Suprapubic skin (tissue), 4 donors: Measurements from ENCODE around the gene CEND1. TPM values are rescaled to one million over a fixed set of nuclear protein-coding genes. Genes with fewer than 3 reads are reported as not detected.

Experiments
- DNase-seq, 2 donors: peaks; one replicate each; pipeline ENCODE4 v3.0.0-alpha.2; 2019; ENCODE audit warnings: low spot score in 2 of 2
- H3K27ac ChIP-seq: fragments of 200-600 bp; sonication (generic); one replicate; pipeline ENCODE4 v1.5.1; 2019
- H3K27me3 ChIP-seq: fragments of 200-600 bp; sonication (generic); one replicate; pipeline ENCODE4 v1.5.1; 2019
- H3K36me3 ChIP-seq: fragments of 200-600 bp; sonication (generic); one replicate; pipeline ENCODE4 v1.5.1; 2019
- H3K4me1 ChIP-seq: fragments of 200-600 bp; sonication (generic); one replicate; pipeline ENCODE4 v1.5.1; 2019
- H3K4me3 ChIP-seq: fragments of 200-600 bp; sonication (generic); one replicate; pipeline ENCODE4 v1.5.1; 2019; ENCODE audit warnings: mild to moderate bottlenecking
- H3K9me3 ChIP-seq: fragments of 200-600 bp; sonication (generic); one replicate; pipeline ENCODE4 v1.5.1; 2019
- EP300 ChIP-seq: sonication (generic); formaldehyde crosslinking; IDR thresholded peaks from one replicate; pipeline ENCODE4 v1.6.1; 2017; ENCODE audit warnings: antibody characterized with exemption
- POLR2A ChIP-seq, 2 donors: fragments of 450-650 bp; IDR thresholded peaks; one replicate each; pipeline ENCODE4 v1.6.1; 2017; ENCODE audit warnings: antibody characterized with exemption in 2 of 2, mild to moderate bottlenecking in 2 of 2, moderate library complexity in 2 of 2
- POLR2AphosphoS5 ChIP-seq, 3 donors: sonication (generic); formaldehyde crosslinking; IDR thresholded peaks; one replicate each; pipeline ENCODE4 v1.6.1; 2017; ENCODE audit warnings: antibody characterized with exemption in 3 of 3
- WGBS: methylation state at CpG from one replicate; pipeline ENCODE4 v1.1.5; 2018; 5-methylcytosine and 5-hydroxymethylcytosine counted together
- total RNA-seq, 4 donors: library from RNA; depleted of rRNA; stranded (reverse); fragments of >200 nt; gene quantifications; one replicate each; pipeline ENCODE4 v1.1.0, GENCODE V29; 2016
- TF ChIP-seq, protein P1 (sequence below), 2 donors: fragments of 200-600 bp in 1 of 2; fragments of 450-650 bp in 1 of 2; sonication (generic) in 1 of 2; IDR thresholded peaks; one replicate each; pipeline ENCODE4 v1.5.1; 2016 to 2019; ENCODE audit warnings: antibody characterized with exemption in 2 of 2, mild to moderate bottlenecking in 1 of 2, moderate library complexity in 1 of 2

The CEND1 gene
- total RNA-seq, 4 donors from 2014 or later: not detected

DNA sequence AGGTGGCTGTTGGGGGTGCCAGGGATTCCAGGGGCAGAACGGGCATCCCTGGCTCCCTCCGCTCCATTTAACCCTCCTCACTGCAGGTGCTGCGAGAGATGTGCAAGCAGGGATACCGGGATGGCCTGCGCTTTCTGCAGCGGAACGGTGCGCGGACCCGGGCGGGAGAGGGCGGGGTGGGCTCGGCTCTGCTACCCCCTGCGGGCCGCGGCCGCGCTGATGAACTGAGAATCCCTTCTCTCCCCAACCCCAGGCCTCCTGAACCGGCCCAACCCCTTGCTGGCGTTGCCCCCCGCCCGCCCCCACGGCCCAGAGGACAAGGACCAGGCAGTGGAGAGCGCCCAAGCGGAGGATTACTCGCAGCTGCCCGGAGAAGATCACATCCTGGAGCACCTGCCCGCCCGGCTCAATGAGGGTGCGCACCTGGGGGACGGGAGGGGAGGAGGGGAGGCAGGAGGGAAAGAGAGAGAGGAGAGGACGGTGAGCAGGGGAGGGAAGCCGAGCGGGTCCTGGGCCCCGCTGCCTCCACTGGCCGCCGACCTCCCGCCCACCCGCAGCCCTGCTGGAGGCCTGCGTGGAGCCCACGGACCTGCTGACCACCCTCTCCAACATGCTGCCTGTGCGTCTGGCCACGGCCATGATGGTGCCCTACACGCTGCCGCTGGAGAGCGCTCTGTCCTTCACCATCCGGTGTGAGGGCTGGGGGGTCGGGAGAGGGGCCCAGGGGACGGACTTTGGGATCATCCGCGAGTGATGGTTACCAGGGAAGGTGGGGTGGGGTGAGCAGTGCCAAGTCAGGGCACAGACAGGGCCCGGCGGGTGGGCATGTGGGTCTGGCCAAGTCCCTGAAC lies 33.8 kb upstream of the CEND1 start:
- no peak overlapping the region for H3K27ac ChIP-seq

GRCh38 chr11:821512-822371 lies 31.9 kb upstream of the CEND1 start:
- DNase-seq: no peak
- Histone ChIP-seq H3K4me3 (peak overlapping the region; percentile 95), H3K36me3 (peaks cover 36% of the 10 kb centered on the region), H3K4me1 (peaks cover 52% of the 10 kb centered on the region), H3K27me3 (peaks cover under 1% of the 10 kb centered on the region), H3K9me3 (no peaks in the 10 kb centered on the region), H3K27ac (peak overlapping the region; percentile 34)
- WGBS: 85% methylated on average over 7 of the region's 22 CpGs
- TF ChIP-seq, protein P1, sequence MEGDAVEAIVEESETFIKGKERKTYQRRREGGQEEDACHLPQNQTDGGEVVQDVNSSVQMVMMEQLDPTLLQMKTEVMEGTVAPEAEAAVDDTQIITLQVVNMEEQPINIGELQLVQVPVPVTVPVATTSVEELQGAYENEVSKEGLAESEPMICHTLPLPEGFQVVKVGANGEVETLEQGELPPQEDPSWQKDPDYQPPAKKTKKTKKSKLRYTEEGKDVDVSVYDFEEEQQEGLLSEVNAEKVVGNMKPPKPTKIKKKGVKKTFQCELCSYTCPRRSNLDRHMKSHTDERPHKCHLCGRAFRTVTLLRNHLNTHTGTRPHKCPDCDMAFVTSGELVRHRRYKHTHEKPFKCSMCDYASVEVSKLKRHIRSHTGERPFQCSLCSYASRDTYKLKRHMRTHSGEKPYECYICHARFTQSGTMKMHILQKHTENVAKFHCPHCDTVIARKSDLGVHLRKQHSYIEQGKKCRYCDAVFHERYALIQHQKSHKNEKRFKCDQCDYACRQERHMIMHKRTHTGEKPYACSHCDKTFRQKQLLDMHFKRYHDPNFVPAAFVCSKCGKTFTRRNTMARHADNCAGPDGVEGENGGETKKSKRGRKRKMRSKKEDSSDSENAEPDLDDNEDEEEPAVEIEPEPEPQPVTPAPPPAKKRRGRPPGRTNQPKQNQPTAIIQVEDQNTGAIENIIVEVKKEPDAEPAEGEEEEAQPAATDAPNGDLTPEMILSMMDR (IDR thresholded peaks at IDR 0.05): no peak
- no peak for TF ChIP-seq POLR2A (IDR thresholded peaks at IDR 0.05)
- no peak for TF ChIP-seq POLR2AphosphoS5 (IDR thresholded peaks at IDR 0.05)
- TF ChIP-seq EP300: no peak

More for the DNA sequence above, 33.8 kb upstream of the CEND1 start:
- TF ChIP-seq EP300 (no peak), POLR2AphosphoS5 (IDR thresholded peaks at IDR 0.05) (no peak), POLR2A (IDR thresholded peaks at IDR 0.05) (no peak)
- TF ChIP-seq, protein P1 (IDR thresholded peaks at IDR 0.05): no peak
- Histone ChIP-seq H3K4me1 (peaks cover 65% of the 10 kb centered on the region), H3K9me3 (no peaks in the 10 kb centered on the region), H3K4me3 (no peak overlapping the region), H3K36me3 (peaks cover 36% of the 10 kb centered on the region), H3K27me3 (peaks cover 7% of the 10 kb centered on the region)
- 90% methylated on average over 32 of the region's 53 CpGs for WGBS
- DNase-seq: no peak

DNA sequence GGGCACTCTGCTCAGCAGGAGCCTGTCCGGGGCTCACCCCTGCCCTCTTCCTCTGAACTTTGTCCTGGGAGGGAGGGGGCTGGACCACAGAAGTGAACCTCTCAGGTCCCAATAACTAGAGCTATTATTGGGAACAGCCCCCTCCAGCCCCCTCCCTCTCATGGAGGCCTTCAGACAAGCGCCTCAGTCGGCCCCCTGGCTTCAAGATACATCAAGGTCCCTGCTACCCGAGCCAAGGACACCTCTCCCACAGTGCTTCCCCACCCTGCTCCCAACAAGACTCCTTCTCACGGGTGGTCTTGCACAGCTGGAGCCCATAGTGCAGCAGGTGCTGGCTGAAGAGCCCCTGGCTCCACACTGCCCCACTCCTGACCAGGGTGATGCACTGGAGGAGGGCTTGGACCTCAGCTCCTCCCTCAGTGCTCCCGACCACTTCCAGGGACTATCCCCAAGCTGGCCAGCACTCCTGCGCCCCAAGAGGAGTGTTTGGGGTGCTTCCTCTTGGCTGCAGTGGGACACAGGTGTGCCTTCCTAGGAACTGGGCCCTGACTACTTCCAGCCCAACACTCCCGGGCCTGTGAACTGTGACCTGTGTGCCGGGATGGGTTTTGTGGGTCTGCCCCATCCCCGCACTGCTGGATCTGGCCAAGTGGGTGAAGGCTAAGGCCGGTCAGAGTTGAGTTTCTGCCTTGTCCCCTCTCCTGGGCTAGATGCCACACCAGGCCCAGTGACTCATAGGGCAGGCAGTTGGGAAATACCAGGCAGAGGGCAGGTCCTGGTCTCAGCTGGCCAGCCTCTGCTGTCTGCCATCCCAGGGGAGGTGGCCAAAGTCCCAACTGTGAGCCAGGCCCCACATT lies 31.0 kb upstream of the CEND1 start:
- peak in 1 of 2 donors; percentile 90 for DNase-seq
- 48% methylated on average over 8 of the region's 11 CpGs for WGBS

DNA sequence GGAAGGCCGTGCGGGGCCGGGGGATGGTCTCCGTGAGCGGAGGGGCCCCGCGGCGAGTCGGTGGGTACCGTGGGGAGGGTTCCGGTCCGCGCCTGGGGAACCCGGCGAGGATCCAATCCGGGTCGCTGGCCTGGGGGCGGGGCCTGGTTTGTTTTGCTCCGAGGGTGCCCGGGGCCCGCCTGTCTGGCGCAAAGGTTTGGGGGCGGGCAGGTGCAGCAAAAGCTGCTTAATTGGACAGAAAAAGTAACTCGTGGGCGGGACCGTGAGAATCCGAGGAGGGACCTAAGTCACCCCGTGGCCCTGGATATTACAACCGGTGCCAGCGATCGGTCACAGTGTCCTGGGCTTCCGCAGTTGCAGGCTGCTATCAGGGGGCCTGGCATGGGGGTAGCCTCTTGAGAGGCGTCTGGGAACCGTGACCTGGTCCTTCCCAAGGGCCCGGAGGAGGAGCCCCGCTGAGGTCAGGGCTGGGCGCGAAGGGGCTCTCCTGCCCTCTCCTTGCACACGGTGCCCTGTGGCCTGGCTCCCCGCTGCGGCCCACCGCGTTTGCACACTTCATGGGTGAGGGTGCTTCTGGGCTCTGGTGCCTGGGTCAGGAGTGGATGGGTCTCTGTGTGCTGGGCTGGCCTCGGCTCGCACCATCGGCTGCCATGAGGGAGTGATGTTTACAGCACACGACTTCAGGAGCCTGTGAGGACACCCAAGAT lies 30.2 kb upstream of the CEND1 start:
- Histone ChIP-seq H3K9me3 (no peaks in the 10 kb centered on the region), H3K36me3 (peaks cover 32% of the 10 kb centered on the region), H3K27ac (peak overlapping the region; percentile 100), H3K4me1 (peaks cover 43% of the 10 kb centered on the region), H3K4me3 (peak overlapping the region; percentile 95), H3K27me3 (no peaks in the 10 kb centered on the region)
- TF ChIP-seq POLR2AphosphoS5 (IDR thresholded peaks at IDR 0.05) (no peak), POLR2A (IDR thresholded peaks at IDR 0.05) (peak in 1 of 2 donors; percentile 44)
- no CpG with 5 or more reads among the region's 47 CpGs for WGBS
- DNase-seq: peak; percentile 95

More for the DNA sequence above, 31.0 kb upstream of the CEND1 start:
- Histone ChIP-seq H3K36me3 (peaks cover 36% of the 10 kb centered on the region), H3K4me1 (peaks cover 47% of the 10 kb centered on the region), H3K27ac (peak overlapping the region; percentile 100), H3K9me3 (no peaks in the 10 kb centered on the region), H3K4me3 (peak overlapping the region; percentile 95), H3K27me3 (no peaks in the 10 kb centered on the region)
- no peak for TF ChIP-seq POLR2A (IDR thresholded peaks at IDR 0.05)
- no peak for TF ChIP-seq EP300
- peak in 2 of 3 donors; percentile 18 to 43 for TF ChIP-seq POLR2AphosphoS5 (IDR thresholded peaks at IDR 0.05)
- TF ChIP-seq, protein P1 (IDR thresholded peaks at IDR 0.05): no peak
